Prostate gland (tissue), 2 donors: ENCODE data around the gene SIPA1L3.

Experiments
- POLR2A ChIP-seq: fragments of 450-650 bp; IDR thresholded peaks from one replicate; pipeline ENCODE4 v1.6.1; 2016; ENCODE audit warnings: antibody characterized with exemption, mild to moderate bottlenecking
- POLR2AphosphoS5 ChIP-seq: sonication (generic); formaldehyde crosslinking; IDR thresholded peaks from one replicate; pipeline ENCODE4 v1.6.1; 2017; ENCODE audit warnings: antibody characterized with exemption
- TF ChIP-seq, protein P1 (sequence below), 4 experiments: fragments of 200-600 bp in 2 of 4; fragments of 450-650 bp in 2 of 4; sonication (generic) in 2 of 4; IDR thresholded peaks; 1 replicate in 3 of 4; 2 replicates in 1 of 4; pipeline ENCODE4 v1.5.1; 2016 to 2019; ENCODE audit warnings: antibody characterized with exemption in 4 of 4, mild to moderate bottlenecking in 2 of 4, moderate library complexity in 2 of 4

DNA sequence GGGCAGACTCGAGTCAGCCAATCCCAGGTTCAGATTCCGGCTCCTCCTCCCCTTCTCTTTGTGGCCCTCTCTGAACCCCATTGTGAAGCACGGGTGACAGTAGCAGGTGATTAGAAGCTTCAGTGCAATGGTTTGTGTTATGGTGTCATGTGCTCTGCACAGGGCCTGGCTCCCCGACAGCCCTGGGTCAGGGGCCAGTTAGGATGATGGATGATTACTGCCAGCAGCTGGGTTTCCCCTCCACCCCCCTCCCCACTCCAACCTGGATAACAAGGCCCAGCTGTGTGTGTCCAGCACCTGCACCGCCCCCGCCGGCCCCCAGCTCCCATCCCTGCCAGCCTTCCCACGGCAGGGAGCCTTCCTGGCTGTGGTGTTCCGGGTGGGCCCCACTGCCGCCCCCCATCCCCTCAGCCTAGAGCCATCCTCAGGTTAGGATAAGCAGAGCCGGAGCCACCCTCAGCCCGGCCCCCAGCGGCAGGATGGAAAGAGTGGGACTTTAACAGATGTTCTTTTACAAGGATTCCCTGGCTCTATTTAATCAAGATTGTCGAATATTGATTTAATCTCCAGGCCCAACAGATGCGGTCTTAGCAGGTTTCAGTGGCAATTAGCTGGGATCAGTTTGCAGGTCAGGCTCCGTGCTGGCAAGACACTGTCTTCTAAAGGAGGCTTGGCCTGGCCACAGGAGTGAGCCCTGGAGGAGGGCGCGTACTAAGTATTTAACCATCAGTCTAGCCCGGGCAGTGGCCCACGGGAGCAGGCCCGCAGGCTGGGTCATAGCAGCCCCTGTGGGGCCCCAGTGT, 156.2 kb downstream of the SIPA1L3 start:
- TF ChIP-seq POLR2AphosphoS5 (no peak), POLR2A (no peak)
- TF ChIP-seq, protein P1, sequence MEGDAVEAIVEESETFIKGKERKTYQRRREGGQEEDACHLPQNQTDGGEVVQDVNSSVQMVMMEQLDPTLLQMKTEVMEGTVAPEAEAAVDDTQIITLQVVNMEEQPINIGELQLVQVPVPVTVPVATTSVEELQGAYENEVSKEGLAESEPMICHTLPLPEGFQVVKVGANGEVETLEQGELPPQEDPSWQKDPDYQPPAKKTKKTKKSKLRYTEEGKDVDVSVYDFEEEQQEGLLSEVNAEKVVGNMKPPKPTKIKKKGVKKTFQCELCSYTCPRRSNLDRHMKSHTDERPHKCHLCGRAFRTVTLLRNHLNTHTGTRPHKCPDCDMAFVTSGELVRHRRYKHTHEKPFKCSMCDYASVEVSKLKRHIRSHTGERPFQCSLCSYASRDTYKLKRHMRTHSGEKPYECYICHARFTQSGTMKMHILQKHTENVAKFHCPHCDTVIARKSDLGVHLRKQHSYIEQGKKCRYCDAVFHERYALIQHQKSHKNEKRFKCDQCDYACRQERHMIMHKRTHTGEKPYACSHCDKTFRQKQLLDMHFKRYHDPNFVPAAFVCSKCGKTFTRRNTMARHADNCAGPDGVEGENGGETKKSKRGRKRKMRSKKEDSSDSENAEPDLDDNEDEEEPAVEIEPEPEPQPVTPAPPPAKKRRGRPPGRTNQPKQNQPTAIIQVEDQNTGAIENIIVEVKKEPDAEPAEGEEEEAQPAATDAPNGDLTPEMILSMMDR (IDR thresholded peaks at IDR 0.05): no peak
